Keratinocyte (primary cell): ENCODE measurements around the gene DOCK3. TPM values are rescaled to one million over a fixed set of nuclear protein-coding genes. Genes with fewer than 3 reads are reported as not detected.
"Not testable (repeated sequence)": the region's sequence is repeated elsewhere in the genome, so short reads cannot be mapped to it uniquely, and the experiment has no call there.

Source experiments
- DNase-seq: peaks from one replicate; pipeline ENCODE4 v3.0.0-alpha.2; 2011; ENCODE audit warnings: low read depth, missing footprints, low spot score
- FAIRE-seq: peaks from 2 replicates; lab custom pipeline; 2011; peaks lifted over from hg19 to GRCh38; lab: Jason Lieb, UNC
- H2AFZ ChIP-seq: 2 replicates; pipeline ENCODE4 v1.6.0; 2012; ENCODE audit warnings: low read length, control low read depth, inconsistent platforms; ENCODE audit not compliant: control insufficient read depth
- H3K27ac ChIP-seq: 2 replicates; pipeline ENCODE4 v1.5.1; 2011; ENCODE audit warnings: low read length; ENCODE audit not compliant: control insufficient read depth, insufficient read depth
- H3K27me3 ChIP-seq: 3 replicates; pipeline ENCODE4 v1.6.0; 2011; ENCODE audit warnings: low read length; ENCODE audit not compliant: control insufficient read depth, insufficient read depth; ENCODE audit errors: extremely low read depth
- H3K36me3 ChIP-seq, 2 experiments: 2 replicates in 1 of 2; 3 replicates in 1 of 2; pipeline ENCODE4 v1.5.1; 2011; ENCODE audit warnings: low read length in 2 of 2, mild to moderate bottlenecking in 1 of 2; ENCODE audit not compliant: control insufficient read depth in 2 of 2, insufficient read depth in 2 of 2; ENCODE audit errors: extremely low read depth in 1 of 2
- H3K4me1 ChIP-seq: 3 replicates; pipeline ENCODE4 v1.5.1; 2011; ENCODE audit warnings: low read length; ENCODE audit not compliant: control insufficient read depth, insufficient read depth; ENCODE audit errors: extremely low read depth
- H3K4me2 ChIP-seq: 3 replicates; pipeline ENCODE4 v1.6.0; 2011; ENCODE audit warnings: low read depth, low read length; ENCODE audit not compliant: control insufficient read depth, insufficient read depth; ENCODE audit errors: extremely low read depth
- H3K4me3 ChIP-seq, 3 experiments: fragments of 200-600 bp in 1 of 3; sonication (generic) in 1 of 3; 2 replicates in 2 of 3; 3 replicates in 1 of 3; pipeline ENCODE4 v1.5.1; 2011 to 2016; ENCODE audit warnings: low read length in 3 of 3, mild to moderate bottlenecking in 3 of 3, control low read depth in 2 of 3, inconsistent platforms in 1 of 3, low read depth in 1 of 3, mixed read lengths in 1 of 3, mixed run types in 1 of 3, moderate library complexity in 1 of 3; ENCODE audit not compliant: control insufficient read depth in 2 of 3, insufficient read depth in 2 of 3; ENCODE audit errors: extremely low read depth in 1 of 3
- H3K79me2 ChIP-seq: 2 replicates; pipeline ENCODE4 v1.6.0; 2012; ENCODE audit warnings: low read length; ENCODE audit not compliant: control insufficient read depth, insufficient read depth
- H3K9ac ChIP-seq: 3 replicates; pipeline ENCODE4 v1.6.0; 2011; ENCODE audit warnings: low read length; ENCODE audit not compliant: control insufficient read depth, insufficient read depth; ENCODE audit errors: extremely low read depth
- H3K9me1 ChIP-seq: 3 replicates; pipeline ENCODE4 v1.6.0; 2011; ENCODE audit warnings: low read length; ENCODE audit not compliant: control insufficient read depth, insufficient read depth; ENCODE audit errors: extremely low read depth
- H3K9me3 ChIP-seq: 2 replicates; pipeline ENCODE4 v1.5.1; 2012; ENCODE audit warnings: low read depth, low read length; ENCODE audit not compliant: control insufficient read depth
- H4K20me1 ChIP-seq: 3 replicates; pipeline ENCODE4 v1.6.0; 2011; ENCODE audit warnings: low read length; ENCODE audit not compliant: control insufficient read depth, insufficient read depth; ENCODE audit errors: extremely low read depth
- EZH2 ChIP-seq: IDR thresholded peaks from one replicate; pipeline ENCODE4 v1.6.1; 2012; ENCODE audit warnings: inconsistent platforms, mild to moderate bottlenecking, low read length, moderate library complexity
- dilution Hi-C: fragments of 300-500 bp; cut with MboI; formaldehyde crosslinking; loops from one replicate; pipeline ENCODE4 v1.7.0; 2020; ENCODE audit warnings: low sequenced_read_pairs; ENCODE audit not compliant: extremely low pct_ligation_motif_present
- polyA plus RNA-seq, 5 experiments: library from polyadenylated mRNA; depleted of rRNA in 3 of 5; stranded (reverse) in 3 of 5; stranded (forward) in 1 of 5; unstranded in 1 of 5; fragments of >200 nt; gene quantifications; 1 replicate in 1 of 5; 2 replicates in 3 of 5; 3 replicates in 1 of 5; pipeline versions ENCODE4 v1.2.1 to v1.2.3, GENCODE V29; 2011 to 2012; ENCODE audit warnings: missing spikeins in 2 of 5, low read depth in 1 of 5, low replicate concordance in 1 of 5
- TF ChIP-seq, protein P1 (sequence below), 3 experiments: IDR thresholded peaks in 1 of 3; conservative IDR thresholded peaks in 1 of 3; optimal IDR thresholded peaks in 1 of 3; 2 replicates in 2 of 3; 3 replicates in 1 of 3; pipeline versions ENCODE3 to v1.5.1; 2011; ENCODE audit warnings: low read length in 3 of 3, mild to moderate bottlenecking in 3 of 3, moderate library complexity in 2 of 3, control low read depth in 1 of 3, inconsistent platforms in 1 of 3; ENCODE audit not compliant: insufficient read depth in 2 of 3; ENCODE audit errors: extremely low read depth in 1 of 3

The DOCK3 gene
- polyA plus RNA-seq, 1 donor (not counting 4 experiments of a cell fraction or from before 2014, with no cell fraction given) = 0.10 TPM

- no peak overlapping the region for H2AFZ ChIP-seq
- no peaks in the 10 kb centered on the region for H3K9me1 ChIP-seq
- no peak overlapping the region for H3K27ac ChIP-seq
- H3K4me1 ChIP-seq = no peaks in the 10 kb centered on the region
- TF ChIP-seq, protein P1, sequence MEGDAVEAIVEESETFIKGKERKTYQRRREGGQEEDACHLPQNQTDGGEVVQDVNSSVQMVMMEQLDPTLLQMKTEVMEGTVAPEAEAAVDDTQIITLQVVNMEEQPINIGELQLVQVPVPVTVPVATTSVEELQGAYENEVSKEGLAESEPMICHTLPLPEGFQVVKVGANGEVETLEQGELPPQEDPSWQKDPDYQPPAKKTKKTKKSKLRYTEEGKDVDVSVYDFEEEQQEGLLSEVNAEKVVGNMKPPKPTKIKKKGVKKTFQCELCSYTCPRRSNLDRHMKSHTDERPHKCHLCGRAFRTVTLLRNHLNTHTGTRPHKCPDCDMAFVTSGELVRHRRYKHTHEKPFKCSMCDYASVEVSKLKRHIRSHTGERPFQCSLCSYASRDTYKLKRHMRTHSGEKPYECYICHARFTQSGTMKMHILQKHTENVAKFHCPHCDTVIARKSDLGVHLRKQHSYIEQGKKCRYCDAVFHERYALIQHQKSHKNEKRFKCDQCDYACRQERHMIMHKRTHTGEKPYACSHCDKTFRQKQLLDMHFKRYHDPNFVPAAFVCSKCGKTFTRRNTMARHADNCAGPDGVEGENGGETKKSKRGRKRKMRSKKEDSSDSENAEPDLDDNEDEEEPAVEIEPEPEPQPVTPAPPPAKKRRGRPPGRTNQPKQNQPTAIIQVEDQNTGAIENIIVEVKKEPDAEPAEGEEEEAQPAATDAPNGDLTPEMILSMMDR (optimal IDR thresholded peaks at IDR 0.05 in 1 of 3, IDR thresholded peaks at IDR 0.05 in 1 of 3, conservative IDR thresholded peaks at IDR 0.05 in 1 of 3; ENCODE audit: extremely low read depth in 1 of 3, insufficient read depth in 2 of 3, low read length in 3 of 3) = no peak
- no peak for TF ChIP-seq EZH2
- H3K4me3 ChIP-seq = no peak overlapping the region
- H3K79me2 ChIP-seq = no peaks in the 10 kb centered on the region
- H3K9me3 ChIP-seq = no peaks in the 10 kb centered on the region
- no peak for FAIRE-seq
- no peak overlapping the region for H3K9ac ChIP-seq
- H3K36me3 ChIP-seq = no peaks in the 10 kb centered on the region
- DNase-seq = no peak
- dilution Hi-C loops = no loop called here
- H3K27me3 ChIP-seq = no peaks in the 10 kb centered on the region
- no peak overlapping the region for H3K4me2 ChIP-seq
- no peaks in the 10 kb centered on the region for H4K20me1 ChIP-seq
These were observed 238.0 kb downstream of the DOCK3 start for GRCh38 chr3:50912746-50913145.

DNA sequence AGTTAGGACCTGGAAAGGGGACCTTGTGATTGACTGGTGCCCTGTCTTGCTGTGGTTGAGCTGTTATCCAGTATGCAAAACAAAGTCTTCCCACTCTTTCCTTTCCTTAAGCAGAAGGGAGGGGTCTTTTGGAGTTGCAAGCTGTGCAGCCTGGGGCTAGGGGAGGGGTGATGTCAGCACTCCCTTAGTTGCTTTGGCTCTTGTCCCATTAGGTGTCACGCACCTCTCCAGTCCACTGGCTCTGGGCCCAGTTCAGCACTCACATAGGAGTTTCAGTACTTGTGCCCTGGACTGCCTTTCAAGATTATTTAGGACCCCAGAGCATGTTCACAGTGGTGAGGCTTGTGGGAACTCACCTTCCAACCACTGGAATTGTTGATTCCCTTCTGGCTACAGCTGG lies 238.5 kb downstream of the DOCK3 start:
- no peak for FAIRE-seq
- dilution Hi-C loops = no loop called here

DNA sequence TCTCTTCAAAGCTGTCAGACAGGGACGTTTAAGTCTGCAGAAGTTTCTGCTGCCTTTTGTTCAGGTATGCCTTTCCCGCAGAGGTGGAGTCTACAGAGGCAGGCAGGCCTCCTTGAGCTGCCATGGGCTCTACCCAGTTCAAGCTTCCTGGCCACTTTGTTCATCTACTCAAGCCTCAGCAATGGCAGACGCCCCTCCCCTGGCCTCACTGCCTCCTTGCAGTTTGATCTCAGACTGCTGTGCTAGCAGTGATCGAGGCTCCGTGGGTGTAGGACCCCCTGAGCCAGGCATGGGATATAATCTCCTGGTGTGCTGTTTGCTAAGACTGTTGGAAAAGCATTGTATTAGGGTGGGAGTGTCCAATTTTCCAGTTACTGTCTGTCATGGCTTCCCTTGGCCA lies 247.3 kb downstream of the DOCK3 start:
- H3K4me1 ChIP-seq, H3K27ac ChIP-seq, H3K9me3 ChIP-seq, H4K20me1 ChIP-seq, FAIRE-seq, H3K79me2 ChIP-seq, H3K4me3 ChIP-seq, H2AFZ ChIP-seq, H3K9me1 ChIP-seq, dilution Hi-C loops, H3K27me3 ChIP-seq, H3K9ac ChIP-seq, H3K4me2 ChIP-seq, H3K36me3 ChIP-seq, DNase-seq: not testable (repeated sequence)

More for the DNA sequence above, 238.5 kb downstream of the DOCK3 start:
- Histone ChIP-seq H3K9me3 (no peaks in the 10 kb centered on the region), H4K20me1 (no peaks in the 10 kb centered on the region), H3K27me3 (no peaks in the 10 kb centered on the region), H3K79me2 (no peaks in the 10 kb centered on the region), H3K36me3 (no peaks in the 10 kb centered on the region), H3K4me3 (no peak overlapping the region), H3K27ac (no peak overlapping the region), H3K9me1 (no peaks in the 10 kb centered on the region), H3K4me1 (no peaks in the 10 kb centered on the region), H2AFZ (no peak overlapping the region), H3K9ac (no peak overlapping the region), H3K4me2 (no peak overlapping the region)
- TF ChIP-seq EZH2 = no peak
- TF ChIP-seq, protein P1 (optimal IDR thresholded peaks at IDR 0.05 in 1 of 3, IDR thresholded peaks at IDR 0.05 in 1 of 3, conservative IDR thresholded peaks at IDR 0.05 in 1 of 3; ENCODE audit: extremely low read depth in 1 of 3, insufficient read depth in 2 of 3, low read length in 3 of 3) = no peak
- no peak for DNase-seq
